Ureter (tissue), 1 donor: Measurements from ENCODE around the gene RGS19. TPM values are rescaled to one million over a fixed set of nuclear protein-coding genes. Genes with fewer than 3 reads are reported as not detected.

Source experiments
- DNase-seq: peaks from one replicate; pipeline ENCODE4 v3.0.0-alpha.2; 2020; ENCODE audit warnings: low spot score
- total RNA-seq: library from RNA; stranded (reverse); gene quantifications from one replicate; pipeline ENCODE4 v1.2.4, GENCODE V29; 2023
- donor health status: DM: yes; HTN: yes; CAD: no.

The RGS19 gene
- total RNA-seq, 1 donor from 2014 or later = 10.3 TPM

DNA sequence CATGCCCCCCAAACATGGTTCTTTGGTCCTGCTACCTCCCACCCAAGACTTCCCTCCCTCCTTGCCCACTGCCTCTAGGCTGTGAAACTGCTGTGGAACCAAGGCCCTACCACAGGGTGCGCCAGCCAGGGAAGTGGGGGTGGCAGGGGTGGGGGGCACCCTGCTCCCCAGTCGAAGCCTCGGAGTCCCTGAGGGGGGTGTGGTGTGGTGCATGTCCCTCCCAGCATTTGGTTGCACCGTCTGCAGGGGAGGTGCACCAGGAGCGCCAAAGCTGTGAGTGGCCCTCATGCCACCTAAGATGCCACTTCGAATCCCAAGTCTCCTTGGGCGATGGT lies 1.8 kb downstream of the RGS19 start:
- no peak for DNase-seq

GRCh38 chr20:64077094-64077493 lies 2.2 kb downstream of the RGS19 start:
- DNase-seq = no peak

DNA sequence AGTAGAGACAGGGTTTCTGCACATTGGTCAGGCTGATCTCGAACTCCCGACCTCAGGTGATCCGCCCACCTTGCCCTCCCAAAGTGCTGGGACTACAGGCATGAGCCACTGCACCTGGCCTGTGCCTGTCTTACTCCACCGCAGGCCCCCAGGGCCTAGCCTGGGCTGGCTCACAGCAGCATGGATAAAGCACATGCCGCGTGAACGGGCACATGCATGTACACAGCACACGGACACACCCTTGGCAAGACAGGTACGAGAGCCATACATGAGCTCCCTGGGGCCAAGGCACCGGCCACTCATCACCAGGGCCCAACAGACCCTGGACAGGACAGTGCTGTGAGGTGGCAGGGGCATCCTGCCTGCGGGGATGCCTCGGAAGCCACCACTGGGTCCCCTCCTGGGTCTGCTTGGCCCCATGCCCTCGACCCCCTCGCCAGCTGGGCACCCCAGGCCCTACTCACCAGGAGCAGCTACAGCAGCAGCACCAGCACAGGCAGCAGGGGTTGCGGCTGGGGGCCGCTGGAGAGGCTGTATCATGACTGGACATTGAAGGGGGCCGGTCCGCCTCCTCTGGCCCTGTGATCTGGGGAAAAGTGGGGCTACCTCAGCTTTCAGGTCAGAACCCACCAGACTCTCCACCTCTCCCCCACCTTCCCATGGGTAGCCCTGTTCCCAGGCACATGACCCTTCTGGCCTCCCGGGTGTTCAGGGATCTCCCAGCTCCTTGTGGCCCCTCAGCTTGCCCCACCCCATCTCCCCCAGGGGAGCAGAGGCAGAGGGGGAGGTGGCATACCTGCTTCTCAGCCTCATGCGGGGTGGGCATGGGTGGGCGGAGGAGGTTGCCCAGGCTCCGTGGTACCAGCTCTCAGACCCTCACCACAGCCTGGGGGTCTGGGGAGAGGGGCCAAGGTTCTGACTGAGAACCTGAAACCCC lies 3.0 kb downstream of the RGS19 start:
- DNase-seq = no peak

GRCh38 chr20:64075556-64075955 lies 3.8 kb downstream of the RGS19 start:
- DNase-seq = no peak

DNA sequence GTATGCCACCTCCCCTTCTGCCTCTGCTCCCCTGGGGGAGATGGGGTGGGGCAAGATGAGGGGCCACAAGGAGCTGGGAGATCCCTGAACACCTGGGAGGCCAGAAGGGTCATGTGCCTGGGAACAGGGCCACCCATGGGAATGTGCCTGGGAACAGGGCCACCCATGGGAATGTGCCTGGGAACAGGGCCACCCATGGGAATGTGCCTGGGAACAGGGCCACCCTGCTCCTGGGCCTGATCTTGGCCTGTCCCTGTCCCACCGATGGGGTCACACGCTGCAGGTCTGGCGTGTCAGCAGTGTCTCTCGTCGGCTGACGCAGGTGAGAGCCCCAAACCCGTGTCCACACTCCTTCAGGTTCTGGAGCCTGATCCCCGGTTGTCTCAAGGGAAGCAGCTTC lies 4.4 kb downstream of the RGS19 start:
- DNase-seq = no peak

DNA sequence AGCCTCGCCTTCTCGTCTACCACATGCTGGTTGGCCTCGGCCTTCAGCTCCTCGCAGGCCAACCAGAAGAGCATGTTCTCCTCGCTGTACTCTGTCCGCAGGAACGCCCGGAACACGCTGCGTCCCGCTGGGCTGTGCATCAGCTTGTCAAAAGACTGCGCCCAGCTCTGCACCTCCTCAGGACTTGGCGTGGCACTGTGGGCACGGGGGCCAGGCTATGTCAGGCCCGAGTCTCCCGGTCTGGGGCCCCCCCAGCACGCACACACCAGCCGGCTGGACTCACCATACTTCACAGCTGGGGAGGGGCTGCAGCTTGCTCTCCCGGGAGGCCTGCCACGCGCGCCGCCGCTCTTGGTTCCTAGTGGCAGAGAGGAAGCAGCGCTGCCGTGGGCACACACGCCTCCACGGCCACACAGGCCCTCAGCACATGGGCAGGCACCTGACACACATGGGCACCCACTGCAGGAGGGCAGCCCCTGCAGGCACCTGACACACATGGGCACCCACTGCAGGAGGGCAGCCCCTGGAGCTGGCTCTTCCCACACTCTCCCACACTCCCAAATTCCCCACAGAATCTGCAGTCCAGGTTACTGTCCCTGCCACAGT lies 5.0 kb downstream of the RGS19 start:
- DNase-seq = no peak

GRCh38 chr20:64073476-64074183 lies 5.7 kb downstream of the RGS19 start:
- DNase-seq = no peak

DNA sequence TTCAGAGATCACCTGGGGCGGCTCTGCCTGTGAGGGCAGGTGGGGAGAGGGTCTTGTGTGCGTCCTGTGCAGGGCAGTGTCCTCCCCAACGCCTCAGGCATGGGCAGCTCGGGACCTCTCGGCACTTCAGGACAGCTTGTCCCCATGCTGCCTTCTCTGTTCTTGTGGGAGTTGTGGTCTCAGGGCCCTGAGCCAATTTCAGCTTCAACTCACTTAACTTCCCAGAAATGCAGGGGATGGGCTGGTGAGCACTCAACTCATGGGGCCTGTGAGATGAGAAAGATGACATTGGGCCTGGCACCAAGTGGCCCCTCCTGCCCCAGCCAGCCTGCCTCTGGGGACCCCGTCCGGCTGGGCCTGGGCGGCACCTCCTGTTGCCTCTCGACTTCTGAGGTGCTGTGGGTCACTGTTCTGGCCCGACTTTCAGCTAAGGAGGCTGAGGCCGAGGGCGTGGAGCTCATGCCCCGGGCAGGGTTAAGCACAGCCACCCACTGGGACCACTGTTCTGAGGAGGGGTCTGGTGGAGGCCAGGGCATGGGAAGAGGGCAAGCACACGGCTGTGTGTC lies 6.7 kb downstream of the RGS19 start:
- DNase-seq = no peak

- no peak for DNase-seq
Measured at GRCh38 chr20:64071341-64072332, 7.7 kb downstream of the RGS19 start.

GRCh38 chr20:64070244-64070993 lies 8.9 kb downstream of the RGS19 start:
- no peak for DNase-seq

- DNase-seq = no peak
Measured at GRCh38 chr20:64069614-64070243, 9.6 kb downstream of the RGS19 start.

DNA sequence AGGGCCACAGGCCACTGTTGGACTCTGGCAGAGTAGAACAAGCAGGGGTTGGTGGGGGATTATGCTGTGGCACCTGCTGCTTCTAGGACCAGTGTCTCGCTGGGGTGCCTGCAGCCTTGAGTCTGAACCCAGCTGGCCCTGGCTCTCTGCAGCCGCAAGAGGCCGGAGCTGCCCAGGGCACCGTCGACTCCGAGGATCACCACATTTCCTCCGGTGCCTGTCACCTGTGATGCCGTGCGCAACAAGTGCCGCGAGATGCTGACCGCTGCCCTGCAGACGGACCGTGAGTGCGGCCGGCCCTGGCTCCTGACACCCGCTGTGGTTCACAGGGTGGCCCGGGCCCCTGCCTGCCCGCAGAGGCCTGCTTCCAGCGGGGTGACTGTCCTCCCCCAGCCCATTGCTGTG lies 10.1 kb downstream of the RGS19 start:
- DNase-seq = no peak

GRCh38 chr20:64068386-64069208 lies 10.7 kb downstream of the RGS19 start:
- no peak for DNase-seq

DNA sequence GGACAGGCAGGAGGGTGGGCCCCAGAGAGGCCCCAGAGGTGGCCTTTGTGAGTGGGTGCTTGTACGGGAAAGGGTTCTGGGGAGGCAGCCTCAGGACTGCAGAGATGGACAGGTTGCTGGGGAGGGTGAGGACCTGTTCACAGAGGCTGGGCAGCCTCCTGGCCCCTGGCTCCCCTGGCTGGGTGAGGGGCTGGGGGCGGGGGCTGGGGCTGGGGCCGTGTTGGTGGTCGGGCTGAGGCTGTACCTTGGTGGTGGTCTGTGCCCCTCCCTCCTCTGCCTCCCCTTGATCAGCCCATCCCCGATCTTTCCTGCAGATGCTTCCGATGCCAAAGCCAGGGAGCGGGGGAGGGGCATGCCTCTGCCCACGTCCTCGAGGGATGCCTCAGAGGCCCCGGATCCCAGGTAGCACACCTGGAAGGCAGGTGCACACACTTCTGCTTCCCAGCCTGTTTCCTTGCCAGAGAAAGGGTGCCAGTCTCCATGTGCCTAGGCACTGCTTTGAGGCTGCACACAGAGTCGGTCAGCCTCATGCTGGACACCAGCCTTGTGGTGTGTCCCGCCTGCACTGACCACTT lies 11.5 kb downstream of the RGS19 start:
- no peak for DNase-seq

GRCh38 chr20:64067005-64067632 lies 12.2 kb downstream of the RGS19 start:
- no peak for DNase-seq

DNA sequence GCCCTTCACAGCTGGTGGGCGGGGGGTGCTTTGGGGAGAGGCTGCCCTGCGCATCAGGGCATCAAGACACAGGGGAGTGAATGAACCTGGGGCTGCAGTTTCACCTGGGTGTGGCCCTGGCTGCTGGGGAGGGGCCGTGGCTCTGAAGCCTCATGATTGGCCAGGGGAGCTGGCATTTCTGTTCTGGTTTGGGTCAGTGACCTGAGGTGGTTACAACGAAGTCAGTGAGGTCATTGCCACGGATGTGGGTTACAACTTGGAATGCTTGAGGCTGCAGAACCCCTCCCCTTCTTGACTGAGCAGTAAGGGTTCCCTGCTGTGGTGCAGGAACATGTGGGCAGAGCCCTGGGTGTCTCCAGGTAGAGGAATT lies 13.4 kb downstream of the RGS19 start:
- DNase-seq = no peak

GRCh38 chr20:64065062-64065973 lies 14.0 kb downstream of the RGS19 start:
- no peak for DNase-seq
